ENCODE measurements around the gene PRKG1. TPM values are rescaled to one million over a fixed set of nuclear protein-coding genes. Genes with fewer than 3 reads are reported as not detected.
"Not testable (repeated sequence)": the region's sequence is repeated elsewhere in the genome, so short reads cannot be mapped to it uniquely, and the experiment has no call there.

PRKG1 gene
- total RNA-seq, 4 donors from 2014 or later, result 0.63 to 4.3 (median 2.1) TPM

DNA sequence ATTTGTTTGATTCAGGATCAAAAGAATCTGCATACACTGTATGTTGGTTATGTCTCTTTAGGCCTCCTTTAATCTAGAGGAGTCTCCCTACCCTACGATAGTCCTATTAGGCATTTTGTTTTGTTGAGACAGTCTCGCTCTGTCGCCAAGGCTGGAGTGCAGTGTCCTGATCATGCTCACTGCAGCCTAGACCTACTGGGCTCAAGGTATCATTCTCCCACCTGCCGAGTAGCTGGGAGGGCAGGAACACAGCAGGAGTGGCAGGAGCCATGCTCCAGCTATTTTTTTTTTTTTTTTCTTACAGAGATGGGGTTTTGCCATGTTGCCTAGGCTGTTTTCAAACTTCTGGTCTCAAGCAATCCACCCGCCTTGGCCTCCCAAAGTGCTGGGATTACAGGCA is 1116.8 kb downstream of the PRKG1 start:
- intact Hi-C loops (cut with DNase I; ENCODE audit: low total_unique reads), result no loop called here
- no peak for DNase-seq (ENCODE audit: low spot score in 2 of 2)
- TF ChIP-seq, protein P1, sequence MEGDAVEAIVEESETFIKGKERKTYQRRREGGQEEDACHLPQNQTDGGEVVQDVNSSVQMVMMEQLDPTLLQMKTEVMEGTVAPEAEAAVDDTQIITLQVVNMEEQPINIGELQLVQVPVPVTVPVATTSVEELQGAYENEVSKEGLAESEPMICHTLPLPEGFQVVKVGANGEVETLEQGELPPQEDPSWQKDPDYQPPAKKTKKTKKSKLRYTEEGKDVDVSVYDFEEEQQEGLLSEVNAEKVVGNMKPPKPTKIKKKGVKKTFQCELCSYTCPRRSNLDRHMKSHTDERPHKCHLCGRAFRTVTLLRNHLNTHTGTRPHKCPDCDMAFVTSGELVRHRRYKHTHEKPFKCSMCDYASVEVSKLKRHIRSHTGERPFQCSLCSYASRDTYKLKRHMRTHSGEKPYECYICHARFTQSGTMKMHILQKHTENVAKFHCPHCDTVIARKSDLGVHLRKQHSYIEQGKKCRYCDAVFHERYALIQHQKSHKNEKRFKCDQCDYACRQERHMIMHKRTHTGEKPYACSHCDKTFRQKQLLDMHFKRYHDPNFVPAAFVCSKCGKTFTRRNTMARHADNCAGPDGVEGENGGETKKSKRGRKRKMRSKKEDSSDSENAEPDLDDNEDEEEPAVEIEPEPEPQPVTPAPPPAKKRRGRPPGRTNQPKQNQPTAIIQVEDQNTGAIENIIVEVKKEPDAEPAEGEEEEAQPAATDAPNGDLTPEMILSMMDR (IDR thresholded peaks at IDR 0.05), result no peak
- TF ChIP-seq POLR2A (IDR thresholded peaks at IDR 0.05), result no peak
- no peak overlapping the region for H3K4me3 ChIP-seq (ENCODE audit: low read depth, poor library complexity, severe bottlenecking)
- 89 to 91% methylated on average over 5 of the region's 5 CpGs for WGBS, 2 donors

- no peak for TF ChIP-seq POLR2A (IDR thresholded peaks at IDR 0.05)
- TF ChIP-seq, protein P1 (IDR thresholded peaks at IDR 0.05), result no peak
- no peak for DNase-seq (ENCODE audit: low spot score in 2 of 2)
- H3K4me3 ChIP-seq (ENCODE audit: low read depth, poor library complexity, severe bottlenecking), result no peak overlapping the region
- intact Hi-C loops (cut with DNase I; ENCODE audit: low total_unique reads), result no loop called here
- WGBS, 2 donors, result 84 to 85% methylated on average over 3 of the region's 3 CpGs
Observed at GRCh38 chr10:52194191-52194590, 1119.9 kb downstream of the PRKG1 start.

- no peak overlapping the region for H3K4me3 ChIP-seq (ENCODE audit: low read depth, poor library complexity, severe bottlenecking)
- TF ChIP-seq POLR2A (IDR thresholded peaks at IDR 0.05), result no peak
- no peak for DNase-seq (ENCODE audit: low spot score in 2 of 2)
- intact Hi-C loops (cut with DNase I; ENCODE audit: low total_unique reads), result no loop called here
Observed at GRCh38 chr10:52194716-52195115, 1120.4 kb downstream of the PRKG1 start.

DNA sequence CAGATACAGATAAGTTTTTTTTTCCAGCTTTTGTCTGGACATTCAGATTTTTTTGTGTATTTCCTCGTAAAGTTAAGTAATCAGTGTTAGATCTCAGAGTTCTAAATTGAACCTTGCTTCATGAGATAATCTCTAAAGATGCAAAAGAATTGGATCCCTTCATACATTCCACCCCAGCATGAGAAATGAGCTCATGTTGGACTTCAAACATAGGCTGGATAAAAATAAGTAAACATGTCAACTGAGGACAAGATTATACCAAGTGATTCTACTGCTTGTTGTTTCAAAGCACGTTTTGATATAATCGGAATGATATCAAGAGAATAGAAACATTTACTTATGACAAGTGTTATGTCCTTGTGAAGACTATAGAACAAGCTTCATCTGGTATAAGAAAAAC is 1122.8 kb downstream of the PRKG1 start:
- no peak for DNase-seq (ENCODE audit: low spot score in 2 of 2)
- WGBS, 2 donors, result 69 to 76% methylated on average over 3 of the region's 3 CpGs
- intact Hi-C loops (cut with DNase I; ENCODE audit: low total_unique reads), result no loop called here
- no peak overlapping the region for H3K4me3 ChIP-seq (ENCODE audit: low read depth, poor library complexity, severe bottlenecking)
- no peak for TF ChIP-seq POLR2A (IDR thresholded peaks at IDR 0.05)
- TF ChIP-seq, protein P1 (IDR thresholded peaks at IDR 0.05), result no peak

DNA sequence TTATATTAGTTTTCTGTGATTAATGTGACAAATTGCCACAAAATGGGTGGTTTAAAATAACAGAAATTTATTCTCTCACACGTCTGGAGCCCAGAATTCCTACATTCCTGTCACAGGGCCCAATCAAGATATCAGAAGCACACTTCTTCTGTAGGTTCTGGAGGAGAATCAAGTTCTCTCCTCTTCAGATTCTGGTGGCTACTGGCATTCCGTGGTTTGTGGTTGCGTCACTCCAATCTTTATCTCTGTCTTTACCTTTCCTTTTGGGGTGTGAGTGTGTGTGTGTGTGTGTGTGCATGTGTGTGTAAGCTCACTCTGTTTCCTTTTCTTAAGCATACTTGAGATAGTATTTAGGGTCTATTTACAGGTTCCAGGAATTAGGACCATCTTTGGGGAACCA is 1124.3 kb downstream of the PRKG1 start:
- H3K4me3 ChIP-seq (ENCODE audit: low read depth, poor library complexity, severe bottlenecking), result no peak overlapping the region
- intact Hi-C loops (cut with DNase I; ENCODE audit: low total_unique reads), result no loop called here
- TF ChIP-seq, protein P1 (IDR thresholded peaks at IDR 0.05), result no peak
- TF ChIP-seq POLR2A (IDR thresholded peaks at IDR 0.05), result no peak
- DNase-seq (ENCODE audit: low spot score in 2 of 2), result no peak
- 58% methylated on average over 3 of the region's 3 CpGs for WGBS, 2 donors

GRCh38 chr10:52204906-52205305 is 1130.6 kb downstream of the PRKG1 start:
- 85 to 88% methylated on average over 7 of the region's 7 CpGs for WGBS, 2 donors
- intact Hi-C loops (cut with DNase I; ENCODE audit: low total_unique reads); DNase-seq (ENCODE audit: low spot score in 2 of 2); H3K4me3 ChIP-seq (ENCODE audit: low read depth, poor library complexity, severe bottlenecking): not testable (repeated sequence)

- WGBS, 2 donors, result 92 to 95% methylated on average over 2 of the region's 2 CpGs
- DNase-seq (ENCODE audit: low spot score in 2 of 2), result no peak
- H3K4me3 ChIP-seq (ENCODE audit: low read depth, poor library complexity, severe bottlenecking), result no peak overlapping the region
- intact Hi-C loops (cut with DNase I; ENCODE audit: low total_unique reads), result no loop called here
- TF ChIP-seq, protein P1 (IDR thresholded peaks at IDR 0.05), result no peak
- TF ChIP-seq POLR2A (IDR thresholded peaks at IDR 0.05), result no peak
Observed at GRCh38 chr10:52208365-52208764, 1134.1 kb downstream of the PRKG1 start.
